ENCODE measurements around the gene TACC3.

GRCh38 chr4:1703867-1704266, 17.5 kb upstream of the TACC3 start:
- no peak for TF ChIP-seq CTCF (IDR thresholded peaks at IDR 0.05)
- no peak for TF ChIP-seq POLR2AphosphoS5 (IDR thresholded peaks at IDR 0.05)
- TF ChIP-seq POLR2A (IDR thresholded peaks at IDR 0.05): no peak
- no peak for TF ChIP-seq EP300 (IDR thresholded peaks at IDR 0.05)

Data from upper lobe of left lung (tissue), 4 donors.